Measurements from ENCODE around the gene ANTXR1.

DNA sequence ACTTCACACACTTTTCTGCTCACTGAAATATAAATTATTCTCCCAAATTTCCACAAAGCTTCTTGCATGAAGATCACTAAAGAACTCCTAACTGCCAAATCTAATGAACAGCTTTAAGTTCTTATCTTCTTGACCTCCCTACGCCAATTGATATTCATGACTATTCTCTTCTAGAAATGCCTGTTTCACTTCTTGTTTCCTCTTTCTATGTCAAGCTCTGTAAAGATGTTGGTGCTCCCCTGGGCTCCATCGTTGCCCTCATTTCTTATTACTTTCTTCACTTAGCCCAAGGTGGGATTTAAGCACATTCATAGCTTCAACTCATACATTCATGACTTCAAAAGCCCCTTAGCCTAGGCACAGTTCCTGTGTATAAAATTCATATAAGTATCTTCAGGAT lies 9.2 kb upstream of the ANTXR1 start:
- TF ChIP-seq, protein P1, sequence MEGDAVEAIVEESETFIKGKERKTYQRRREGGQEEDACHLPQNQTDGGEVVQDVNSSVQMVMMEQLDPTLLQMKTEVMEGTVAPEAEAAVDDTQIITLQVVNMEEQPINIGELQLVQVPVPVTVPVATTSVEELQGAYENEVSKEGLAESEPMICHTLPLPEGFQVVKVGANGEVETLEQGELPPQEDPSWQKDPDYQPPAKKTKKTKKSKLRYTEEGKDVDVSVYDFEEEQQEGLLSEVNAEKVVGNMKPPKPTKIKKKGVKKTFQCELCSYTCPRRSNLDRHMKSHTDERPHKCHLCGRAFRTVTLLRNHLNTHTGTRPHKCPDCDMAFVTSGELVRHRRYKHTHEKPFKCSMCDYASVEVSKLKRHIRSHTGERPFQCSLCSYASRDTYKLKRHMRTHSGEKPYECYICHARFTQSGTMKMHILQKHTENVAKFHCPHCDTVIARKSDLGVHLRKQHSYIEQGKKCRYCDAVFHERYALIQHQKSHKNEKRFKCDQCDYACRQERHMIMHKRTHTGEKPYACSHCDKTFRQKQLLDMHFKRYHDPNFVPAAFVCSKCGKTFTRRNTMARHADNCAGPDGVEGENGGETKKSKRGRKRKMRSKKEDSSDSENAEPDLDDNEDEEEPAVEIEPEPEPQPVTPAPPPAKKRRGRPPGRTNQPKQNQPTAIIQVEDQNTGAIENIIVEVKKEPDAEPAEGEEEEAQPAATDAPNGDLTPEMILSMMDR (IDR thresholded peaks at IDR 0.05), result no peak
- TF ChIP-seq POLR2A (IDR thresholded peaks at IDR 0.05), result no peak
